ENCODE measurements around the gene LBR.

LBR gene

GRCh38 chr1:225446981-225447615, 19.3 kb upstream of the LBR start:
- H3K27ac ChIP-seq = no peak overlapping the region
- TF ChIP-seq CTCF (conservative IDR thresholded peaks at IDR 0.05) = no peak
- TF ChIP-seq ZFX (IDR thresholded peaks at IDR 0.05) = no peak

- no peak overlapping the region for H3K27ac ChIP-seq
- TF ChIP-seq ZFX (IDR thresholded peaks at IDR 0.05) = no peak
- no peak for TF ChIP-seq CTCF (conservative IDR thresholded peaks at IDR 0.05)
These were observed 18.7 kb upstream of the LBR start for GRCh38 chr1:225446595-225446960.

GRCh38 chr1:225445639-225446594, 18.1 kb upstream of the LBR start:
- no peak for TF ChIP-seq CTCF (conservative IDR thresholded peaks at IDR 0.05)
- TF ChIP-seq ZFX (IDR thresholded peaks at IDR 0.05) = no peak
- H3K27ac ChIP-seq = no peak overlapping the region

GRCh38 chr1:225442123-225442505, 14.3 kb upstream of the LBR start:
- TF ChIP-seq ZFX (IDR thresholded peaks at IDR 0.05) (no peak), CTCF (conservative IDR thresholded peaks at IDR 0.05) (no peak)
- no peak overlapping the region for H3K27ac ChIP-seq

- H3K27ac ChIP-seq = no peak overlapping the region
- no peak for TF ChIP-seq CTCF (conservative IDR thresholded peaks at IDR 0.05)
These were observed 13.7 kb upstream of the LBR start for GRCh38 chr1:225441314-225442122.

GRCh38 chr1:225440380-225441221, 12.8 kb upstream of the LBR start:
- TF ChIP-seq ZFX (IDR thresholded peaks at IDR 0.05) = no peak
- TF ChIP-seq CTCF (conservative IDR thresholded peaks at IDR 0.05) = no peak
- no peak overlapping the region for H3K27ac ChIP-seq

Data from C4-2B (cell line).